Neural cell (in vitro differentiated cells): Measurements from ENCODE around the gene ZNRD2. TPM values are rescaled to one million over a fixed set of nuclear protein-coding genes. Genes with fewer than 3 reads are reported as not detected.

Experiments used
- H2AFZ ChIP-seq: fragments of 200-600, 300-800 bp; sonication (generic), shearing (Covaris generic); 2 replicates; pipeline ENCODE4 v1.6.0; 2014; ENCODE audit warnings: low read depth, mild to moderate bottlenecking, antibody characterized with exemption, low read length, moderate library complexity
- H3F3A ChIP-seq: fragments of 200-600 bp; shearing (Covaris generic); 2 replicates; pipeline ENCODE4 v1.6.1; 2016; ENCODE audit warnings: mild to moderate bottlenecking, moderate library complexity, mixed read lengths, antibody characterized with exemption, low read length; ENCODE audit not compliant: insufficient read depth, poor library complexity, severe bottlenecking
- H3K27ac ChIP-seq: fragments of 200-600, 300-800 bp; sonication (generic), shearing (Covaris generic); 2 replicates; pipeline ENCODE4 v1.5.1; 2014; ENCODE audit warnings: mild to moderate bottlenecking, low read length, moderate library complexity
- H3K27me3 ChIP-seq: fragments of 300-800, 200-600 bp; sonication (generic), shearing (Covaris generic); 2 replicates; pipeline ENCODE4 v1.6.0; 2014; ENCODE audit warnings: mild to moderate bottlenecking, low read depth, low read length, moderate library complexity; ENCODE audit not compliant: insufficient read depth
- H3K36me3 ChIP-seq: fragments of 300-800, 200-600 bp; sonication (generic), shearing (Covaris generic); 2 replicates; pipeline ENCODE4 v1.5.1; 2014; ENCODE audit warnings: mild to moderate bottlenecking, antibody characterized with exemption, low read length, moderate library complexity; ENCODE audit not compliant: insufficient read depth
- H3K4me2 ChIP-seq: fragments of 300-800, 200-600 bp; sonication (generic), shearing (Covaris generic); 2 replicates; pipeline ENCODE4 v1.6.0; 2014; ENCODE audit warnings: mild to moderate bottlenecking, low read length
- H3K4me3 ChIP-seq: fragments of 300-800, 200-600 bp; sonication (generic), shearing (Covaris generic); 2 replicates; pipeline ENCODE4 v1.5.1; 2014; ENCODE audit warnings: mild to moderate bottlenecking, low read length, moderate library complexity
- H3K79me2 ChIP-seq: fragments of 200-600 bp; shearing (Covaris generic); replicated peaks from 2 replicates; pipeline ENCODE4 v1.6.0; 2014; ENCODE audit warnings: mild to moderate bottlenecking, low read length, moderate library complexity; ENCODE audit not compliant: insufficient read depth
- H3K9ac ChIP-seq: fragments of 300-800, 200-600 bp; sonication (generic), shearing (Covaris generic); 2 replicates; pipeline ENCODE4 v1.6.1; 2016; ENCODE audit warnings: mild to moderate bottlenecking, low read length, mixed read lengths
- H3K9me2 ChIP-seq: fragments of 200-600 bp; shearing (Covaris generic); 2 replicates; pipeline ENCODE4 v1.6.1; 2016; ENCODE audit warnings: mild to moderate bottlenecking, low read length, mixed read lengths; ENCODE audit not compliant: insufficient read depth
- H3K9me3 ChIP-seq: fragments of 200-600, 300-800 bp; sonication (generic), shearing (Covaris generic); 2 replicates; pipeline ENCODE4 v1.6.1; 2016; ENCODE audit warnings: mild to moderate bottlenecking, mixed run types, low read length, moderate library complexity, mixed read lengths
- H4K20me1 ChIP-seq: fragments of 200-600 bp; shearing (Covaris generic); 2 replicates; pipeline ENCODE4 v1.6.1; 2016; ENCODE audit warnings: mild to moderate bottlenecking, mixed run types; ENCODE audit not compliant: insufficient read depth
- EP300 ChIP-seq: fragments of 450-650 bp; conservative IDR thresholded peaks from 2 replicates; pipeline ENCODE4 v1.6.1; 2014; ENCODE audit warnings: antibody characterized with exemption, mild to moderate bottlenecking, moderate library complexity; ENCODE audit not compliant: poor library complexity, severe bottlenecking
- EZH2 ChIP-seq: fragments of 200-600, 300-800 bp; shearing (Covaris generic), sonication (generic); IDR thresholded peaks from 2 replicates; pipeline ENCODE4 v1.6.1; 2014; ENCODE audit warnings: antibody characterized with exemption, low read length, borderline replicate concordance, mild to moderate bottlenecking; ENCODE audit not compliant: insufficient read depth, poor library complexity, severe bottlenecking
- MXI1 ChIP-seq: fragments of 450-650 bp; conservative IDR thresholded peaks from 2 replicates; pipeline ENCODE4 v1.6.1; 2014; ENCODE audit warnings: antibody characterized with exemption, mild to moderate bottlenecking; ENCODE audit not compliant: poor library complexity, severe bottlenecking
- POLR2AphosphoS5 ChIP-seq: IDR thresholded peaks from 2 replicates; pipeline ENCODE4 v1.6.1; 2012
- RAD21 ChIP-seq: fragments of 450-650 bp; conservative IDR thresholded peaks from 2 replicates; pipeline ENCODE4 v1.6.1; 2014; ENCODE audit warnings: antibody characterized with exemption, mild to moderate bottlenecking, moderate library complexity
- SMC3 ChIP-seq: fragments of 450-650 bp; conservative IDR thresholded peaks from 2 replicates; pipeline ENCODE4 v1.6.1; 2014; ENCODE audit warnings: antibody characterized with exemption, mild to moderate bottlenecking, moderate library complexity; ENCODE audit not compliant: poor library complexity
- TAF1 ChIP-seq: IDR thresholded peaks from 2 replicates; pipeline ENCODE4 v1.6.1; 2012; ENCODE audit warnings: low read depth
- polyA plus RNA-seq: library from polyadenylated mRNA; depleted of rRNA; stranded (reverse); fragments of >200 nt; gene quantifications from 2 replicates; pipeline ENCODE4 v1.2.3, GENCODE V29; 2014
- TF ChIP-seq, protein P1 (sequence below): fragments of 450-650 bp; IDR thresholded peaks from 2 replicates; pipeline ENCODE4 v1.5.1; 2014; ENCODE audit warnings: antibody characterized with exemption, mild to moderate bottlenecking, moderate library complexity; ENCODE audit not compliant: poor library complexity, severe bottlenecking
- TF ChIP-seq, protein P2 (sequence below): IDR thresholded peaks from 2 replicates; pipeline ENCODE4 v1.6.1; 2012; ENCODE audit warnings: borderline replicate concordance

ZNRD2 gene
- polyA plus RNA-seq, 1 donor from 2014 or later, result 36.2 TPM

- no peaks in the 10 kb centered on the region for H3K9me2 ChIP-seq
- no peak overlapping the region for H3K4me3 ChIP-seq
- H3K36me3 ChIP-seq, result no peaks in the 10 kb centered on the region
- no peaks in the 10 kb centered on the region for H3K9me3 ChIP-seq
- no peak overlapping the region for H3K4me2 ChIP-seq
- peaks cover 6% of the 10 kb centered on the region for H4K20me1 ChIP-seq
- no peak for TF ChIP-seq EZH2
- TF ChIP-seq, protein P1, sequence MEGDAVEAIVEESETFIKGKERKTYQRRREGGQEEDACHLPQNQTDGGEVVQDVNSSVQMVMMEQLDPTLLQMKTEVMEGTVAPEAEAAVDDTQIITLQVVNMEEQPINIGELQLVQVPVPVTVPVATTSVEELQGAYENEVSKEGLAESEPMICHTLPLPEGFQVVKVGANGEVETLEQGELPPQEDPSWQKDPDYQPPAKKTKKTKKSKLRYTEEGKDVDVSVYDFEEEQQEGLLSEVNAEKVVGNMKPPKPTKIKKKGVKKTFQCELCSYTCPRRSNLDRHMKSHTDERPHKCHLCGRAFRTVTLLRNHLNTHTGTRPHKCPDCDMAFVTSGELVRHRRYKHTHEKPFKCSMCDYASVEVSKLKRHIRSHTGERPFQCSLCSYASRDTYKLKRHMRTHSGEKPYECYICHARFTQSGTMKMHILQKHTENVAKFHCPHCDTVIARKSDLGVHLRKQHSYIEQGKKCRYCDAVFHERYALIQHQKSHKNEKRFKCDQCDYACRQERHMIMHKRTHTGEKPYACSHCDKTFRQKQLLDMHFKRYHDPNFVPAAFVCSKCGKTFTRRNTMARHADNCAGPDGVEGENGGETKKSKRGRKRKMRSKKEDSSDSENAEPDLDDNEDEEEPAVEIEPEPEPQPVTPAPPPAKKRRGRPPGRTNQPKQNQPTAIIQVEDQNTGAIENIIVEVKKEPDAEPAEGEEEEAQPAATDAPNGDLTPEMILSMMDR, result no peak
- TF ChIP-seq EP300, result no peak
- TF ChIP-seq SMC3, result no peak
- TF ChIP-seq RAD21, result no peak
- TF ChIP-seq POLR2AphosphoS5, result no peak
- TF ChIP-seq MXI1, result no peak
- TF ChIP-seq, protein P2, sequence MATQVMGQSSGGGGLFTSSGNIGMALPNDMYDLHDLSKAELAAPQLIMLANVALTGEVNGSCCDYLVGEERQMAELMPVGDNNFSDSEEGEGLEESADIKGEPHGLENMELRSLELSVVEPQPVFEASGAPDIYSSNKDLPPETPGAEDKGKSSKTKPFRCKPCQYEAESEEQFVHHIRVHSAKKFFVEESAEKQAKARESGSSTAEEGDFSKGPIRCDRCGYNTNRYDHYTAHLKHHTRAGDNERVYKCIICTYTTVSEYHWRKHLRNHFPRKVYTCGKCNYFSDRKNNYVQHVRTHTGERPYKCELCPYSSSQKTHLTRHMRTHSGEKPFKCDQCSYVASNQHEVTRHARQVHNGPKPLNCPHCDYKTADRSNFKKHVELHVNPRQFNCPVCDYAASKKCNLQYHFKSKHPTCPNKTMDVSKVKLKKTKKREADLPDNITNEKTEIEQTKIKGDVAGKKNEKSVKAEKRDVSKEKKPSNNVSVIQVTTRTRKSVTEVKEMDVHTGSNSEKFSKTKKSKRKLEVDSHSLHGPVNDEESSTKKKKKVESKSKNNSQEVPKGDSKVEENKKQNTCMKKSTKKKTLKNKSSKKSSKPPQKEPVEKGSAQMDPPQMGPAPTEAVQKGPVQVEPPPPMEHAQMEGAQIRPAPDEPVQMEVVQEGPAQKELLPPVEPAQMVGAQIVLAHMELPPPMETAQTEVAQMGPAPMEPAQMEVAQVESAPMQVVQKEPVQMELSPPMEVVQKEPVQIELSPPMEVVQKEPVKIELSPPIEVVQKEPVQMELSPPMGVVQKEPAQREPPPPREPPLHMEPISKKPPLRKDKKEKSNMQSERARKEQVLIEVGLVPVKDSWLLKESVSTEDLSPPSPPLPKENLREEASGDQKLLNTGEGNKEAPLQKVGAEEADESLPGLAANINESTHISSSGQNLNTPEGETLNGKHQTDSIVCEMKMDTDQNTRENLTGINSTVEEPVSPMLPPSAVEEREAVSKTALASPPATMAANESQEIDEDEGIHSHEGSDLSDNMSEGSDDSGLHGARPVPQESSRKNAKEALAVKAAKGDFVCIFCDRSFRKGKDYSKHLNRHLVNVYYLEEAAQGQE, result no peak
- H3K79me2 ChIP-seq, result no peaks in the 10 kb centered on the region
- H3F3A ChIP-seq, result no peaks in the 10 kb centered on the region
- H2AFZ ChIP-seq, result no peak overlapping the region
- H3K27ac ChIP-seq, result no peak overlapping the region
- H3K27me3 ChIP-seq, result peaks cover 45% of the 10 kb centered on the region
- H3K9ac ChIP-seq, result no peak overlapping the region
These were observed 32.6 kb upstream of the ZNRD2 start for GRCh38 chr11:65537620-65538231.

DNA sequence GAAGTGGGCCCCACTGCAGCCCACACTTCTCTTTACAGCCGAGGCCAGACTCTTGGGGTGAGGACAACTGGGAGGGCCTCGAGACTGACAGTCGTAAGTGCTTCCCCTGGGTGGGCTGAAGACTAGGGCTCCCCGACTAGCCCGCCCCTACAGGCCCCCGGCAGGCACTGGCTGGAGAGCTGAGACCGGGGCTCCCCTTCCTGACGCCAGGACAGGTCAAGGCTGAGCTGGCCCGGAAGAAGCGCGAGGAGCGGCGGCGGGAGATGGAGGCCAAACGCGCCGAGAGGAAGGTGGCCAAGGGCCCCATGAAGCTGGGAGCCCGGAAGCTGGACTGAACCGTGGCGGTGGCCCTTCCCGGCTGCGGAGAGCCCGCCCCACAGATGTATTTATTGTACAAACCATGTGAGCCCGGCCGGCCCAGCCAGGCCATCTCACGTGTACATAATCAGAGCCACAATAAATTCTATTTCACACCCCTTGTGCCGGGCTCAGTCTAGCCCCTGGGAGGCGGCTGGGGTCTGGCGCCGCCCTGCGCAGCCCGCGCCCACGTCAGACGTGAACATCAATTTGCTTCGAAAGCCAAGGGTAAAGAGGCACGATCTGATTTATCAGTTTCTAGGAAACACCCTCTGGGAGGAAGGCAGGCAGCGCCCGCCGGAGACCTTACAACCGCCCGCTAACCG is 31.9 kb upstream of the ZNRD2 start:
- Histone ChIP-seq H3K27ac (no peak overlapping the region), H3K9me2 (no peaks in the 10 kb centered on the region), H2AFZ (no peak overlapping the region), H3K79me2 (no peaks in the 10 kb centered on the region), H3F3A (no peaks in the 10 kb centered on the region), H3K36me3 (no peaks in the 10 kb centered on the region), H3K9ac (no peak overlapping the region), H3K27me3 (peaks cover 45% of the 10 kb centered on the region), H3K4me2 (no peak overlapping the region), H4K20me1 (peaks cover 6% of the 10 kb centered on the region), H3K4me3 (no peak overlapping the region), H3K9me3 (no peaks in the 10 kb centered on the region)
- TF ChIP-seq, protein P1, result no peak
- TF ChIP-seq RAD21 (no peak), EP300 (no peak), MXI1 (no peak), TAF1 (no peak), POLR2AphosphoS5 (no peak), SMC3 (no peak), EZH2 (no peak)
- TF ChIP-seq, protein P2, result no peak
